Calu3 (cell line): Measurements from ENCODE around the gene ADAR. TPM values are rescaled to one million over a fixed set of nuclear protein-coding genes. Genes with fewer than 3 reads are reported as not detected.

ENCODE experiments used
- BruUV-seq: library from RNA; stranded (reverse); fragments of 400-500 nt; replicated peaks from 2 replicates; lab custom pipeline; 2021; lab: Mats Ljungman, UMichigan
- CTCF ChIA-PET: fragments of 300-600 bp; sonication (Branson Sonifier 250); formaldehyde crosslinking; loops from one replicate; lab custom pipeline; 2022; ENCODE audit warnings: antibody characterized with exemption; lab: Charles Lee
- DNase-seq: peaks from one replicate; pipeline ENCODE4 v3.0.0; 2022
- H3K27ac Mint-ChIP-seq: one replicate; pipeline ENCODE4 v1.8.0; 2022; ENCODE audit warnings: mixed read lengths; ENCODE audit not compliant: unreplicated experiment
- H3K27me3 Mint-ChIP-seq: one replicate; pipeline ENCODE4 v1.8.0; 2022; ENCODE audit warnings: mixed read lengths; ENCODE audit not compliant: unreplicated experiment
- H3K36me3 Mint-ChIP-seq: one replicate; pipeline ENCODE4 v1.8.0; 2022; ENCODE audit warnings: mild to moderate bottlenecking, moderate library complexity, mixed read lengths; ENCODE audit not compliant: insufficient read depth, unreplicated experiment
- H3K4me1 Mint-ChIP-seq: one replicate; pipeline ENCODE4 v1.8.0; 2022; ENCODE audit warnings: mild to moderate bottlenecking, low read depth, mixed read lengths; ENCODE audit not compliant: unreplicated experiment
- H3K4me3 Mint-ChIP-seq: one replicate; pipeline ENCODE4 v1.8.0; 2022; ENCODE audit warnings: mild to moderate bottlenecking, low read depth, moderate library complexity, mixed read lengths; ENCODE audit not compliant: unreplicated experiment
- H3K9me3 Mint-ChIP-seq: one replicate; pipeline ENCODE4 v1.8.0; 2022; ENCODE audit warnings: low read depth, mixed read lengths; ENCODE audit not compliant: unreplicated experiment
- intact Hi-C: fragments of 100-400 bp; cut with micrococcal nuclease; formaldehyde crosslinking; loops from one replicate; pipeline ENCODE4 v1.10.0; 2022; ENCODE audit not compliant: unreplicated experiment
- total RNA-seq: library from RNA; stranded (reverse); gene quantifications from 2 replicates; pipeline ENCODE4 v1.2.3, GENCODE V29; 2022
- TF ChIP-seq, protein P1 (sequence below): fragments of 200-600 bp; IDR thresholded peaks from one replicate; pipeline ENCODE4 v1.8.0; 2022; ENCODE audit warnings: antibody characterized with exemption; ENCODE audit not compliant: unreplicated experiment

The ADAR gene
- total RNA-seq, 1 experiment from 2014 or later, result 298 TPM

GRCh38 chr1:154548028-154548427, 60.0 kb downstream of the ADAR start:
- DNase-seq, result no peak
- H3K4me1 Mint-ChIP-seq, result peaks cover 14% of the 10 kb centered on the region
- BruUV-seq, result no TSS peak
- no peaks in the 10 kb centered on the region for H3K9me3 Mint-ChIP-seq
- H3K4me3 Mint-ChIP-seq, result no peak overlapping the region
- intact Hi-C loops, result loop anchor here (10.0 kb wide), 1 partner anchor 353 kb away; the partner anchor contains the start of gene TPM3
- no peak overlapping the region for H3K27ac Mint-ChIP-seq
- H3K36me3 Mint-ChIP-seq, result peaks cover 25% of the 10 kb centered on the region
- TF ChIP-seq, protein P1, sequence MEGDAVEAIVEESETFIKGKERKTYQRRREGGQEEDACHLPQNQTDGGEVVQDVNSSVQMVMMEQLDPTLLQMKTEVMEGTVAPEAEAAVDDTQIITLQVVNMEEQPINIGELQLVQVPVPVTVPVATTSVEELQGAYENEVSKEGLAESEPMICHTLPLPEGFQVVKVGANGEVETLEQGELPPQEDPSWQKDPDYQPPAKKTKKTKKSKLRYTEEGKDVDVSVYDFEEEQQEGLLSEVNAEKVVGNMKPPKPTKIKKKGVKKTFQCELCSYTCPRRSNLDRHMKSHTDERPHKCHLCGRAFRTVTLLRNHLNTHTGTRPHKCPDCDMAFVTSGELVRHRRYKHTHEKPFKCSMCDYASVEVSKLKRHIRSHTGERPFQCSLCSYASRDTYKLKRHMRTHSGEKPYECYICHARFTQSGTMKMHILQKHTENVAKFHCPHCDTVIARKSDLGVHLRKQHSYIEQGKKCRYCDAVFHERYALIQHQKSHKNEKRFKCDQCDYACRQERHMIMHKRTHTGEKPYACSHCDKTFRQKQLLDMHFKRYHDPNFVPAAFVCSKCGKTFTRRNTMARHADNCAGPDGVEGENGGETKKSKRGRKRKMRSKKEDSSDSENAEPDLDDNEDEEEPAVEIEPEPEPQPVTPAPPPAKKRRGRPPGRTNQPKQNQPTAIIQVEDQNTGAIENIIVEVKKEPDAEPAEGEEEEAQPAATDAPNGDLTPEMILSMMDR, result no peak
- peaks cover 28% of the 10 kb centered on the region for H3K27me3 Mint-ChIP-seq
- CTCF ChIA-PET, result no interaction called here

DNA sequence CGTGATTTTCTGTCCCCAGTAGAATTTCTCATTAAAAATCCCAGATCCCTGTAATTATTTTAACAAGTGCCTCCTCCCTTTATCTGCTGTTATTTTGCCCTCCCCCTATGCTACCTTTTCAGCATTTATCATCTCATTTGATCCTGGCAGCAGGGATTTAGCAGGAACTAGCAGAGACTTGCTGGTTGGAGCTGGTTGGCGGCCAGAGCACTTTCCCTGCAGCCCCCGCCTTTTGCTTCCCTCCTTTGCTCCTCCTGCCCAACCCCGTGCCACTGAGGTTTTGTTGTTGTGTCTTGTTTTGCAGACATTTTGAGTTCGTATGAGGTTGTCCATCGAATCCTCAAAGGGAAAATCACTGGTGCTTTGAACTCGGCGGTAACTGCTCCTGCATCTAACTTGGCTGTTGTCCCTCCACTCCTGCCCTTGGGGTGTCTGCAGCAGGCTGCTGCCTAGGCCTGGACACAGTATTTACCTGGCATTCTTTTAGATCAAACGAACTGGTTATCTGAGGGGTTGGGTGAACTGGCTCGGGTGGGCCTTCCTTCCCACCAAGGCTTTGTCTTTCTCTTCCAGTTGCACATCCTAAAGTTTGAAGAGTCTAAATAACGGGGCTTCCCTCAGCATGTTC, 60.8 kb downstream of the ADAR start:
- H3K27me3 Mint-ChIP-seq, result peaks cover 36% of the 10 kb centered on the region
- intact Hi-C loops, result loop anchor here (2.0 to 10.0 kb wide), 2 partner anchors 68 to 352 kb away; partner anchors contain the start of gene TPM3
- DNase-seq, result no peak
- no TSS peak for BruUV-seq
- H3K36me3 Mint-ChIP-seq, result peaks cover 17% of the 10 kb centered on the region
- TF ChIP-seq, protein P1, result no peak
- H3K4me3 Mint-ChIP-seq, result no peak overlapping the region
- no peaks in the 10 kb centered on the region for H3K9me3 Mint-ChIP-seq
- CTCF ChIA-PET, result interaction anchor here (0.6 to 2.6 kb wide), 12 partner anchors 9 to 219 kb away, joined by 3 to 35 read pairs (median 4); no protein-coding TSS in a partner anchor
- no peak overlapping the region for H3K27ac Mint-ChIP-seq
- H3K4me1 Mint-ChIP-seq, result peaks cover 14% of the 10 kb centered on the region

GRCh38 chr1:154546264-154547063, 61.5 kb downstream of the ADAR start:
- H3K4me3 Mint-ChIP-seq, result no peak overlapping the region
- intact Hi-C loops, result loop anchor here (2.0 to 10.0 kb wide), 2 partner anchors 68 to 352 kb away; partner anchors contain the start of gene TPM3
- DNase-seq, result peak; percentile 82
- TF ChIP-seq, protein P1, result peak; percentile 76
- CTCF ChIA-PET, result interaction anchor here (0.6 to 2.6 kb wide), 12 partner anchors 10 to 218 kb away, joined by 3 to 35 read pairs (median 4); no protein-coding TSS in a partner anchor
- peaks cover 14% of the 10 kb centered on the region for H3K4me1 Mint-ChIP-seq
- no peaks in the 10 kb centered on the region for H3K9me3 Mint-ChIP-seq
- BruUV-seq, result no TSS peak
- H3K36me3 Mint-ChIP-seq, result peaks cover 9% of the 10 kb centered on the region
- peaks cover 44% of the 10 kb centered on the region for H3K27me3 Mint-ChIP-seq
- H3K27ac Mint-ChIP-seq, result no peak overlapping the region

DNA sequence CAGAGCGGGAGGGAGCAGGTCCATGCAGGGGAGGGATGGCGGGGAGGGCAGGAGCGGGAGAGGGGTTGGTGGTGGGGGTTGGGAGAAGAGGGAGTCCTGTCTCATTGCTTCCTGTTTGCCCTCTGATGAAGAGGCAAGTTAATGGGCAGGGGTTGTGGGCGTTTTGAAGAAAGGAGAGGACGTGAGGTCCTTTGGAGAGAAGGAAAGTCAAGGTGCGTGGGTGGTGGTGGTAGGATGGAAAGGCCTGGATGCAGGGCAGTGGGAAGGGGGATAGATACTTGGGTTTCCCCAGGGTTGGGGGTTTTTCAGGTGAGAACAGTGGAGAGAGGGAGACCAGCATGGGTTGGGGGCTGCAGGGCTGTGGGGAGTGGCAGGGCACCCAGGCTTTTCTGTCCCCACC, 66.8 kb downstream of the ADAR start:
- Mint-ChIP-seq H3K27ac (no peak overlapping the region), H3K36me3 (no peaks in the 10 kb centered on the region), H3K4me3 (no peak overlapping the region), H3K4me1 (peaks cover 8% of the 10 kb centered on the region), H3K9me3 (no peaks in the 10 kb centered on the region), H3K27me3 (peaks cover 96% of the 10 kb centered on the region)
- DNase-seq, result no peak
- intact Hi-C loops, result loop anchor here (10.0 kb wide), 1 partner anchor 346 kb away; the partner anchor contains the start of gene TPM3
- BruUV-seq, result no TSS peak
- TF ChIP-seq, protein P1, result no peak
- CTCF ChIA-PET, result interaction anchor here (0.5 to 0.6 kb wide), 2 partner anchors 8 to 391 kb away, joined by 3 to 4 read pairs; no protein-coding TSS in a partner anchor
